Kidney capillary endothelial cell (primary cell): ENCODE data around the gene PLIN1.

ENCODE experiments used
- DNase-seq: peaks from one replicate; pipeline ENCODE4 v3.0.0-alpha.2; 2018; ENCODE audit warnings: low spot score

PLIN1 gene

GRCh38 chr15:89652666-89653065 lies 26.5 kb downstream of the PLIN1 start:
- no peak for DNase-seq

- DNase-seq, result no peak
Observed at GRCh38 chr15:89652131-89652530, 27.0 kb downstream of the PLIN1 start.

GRCh38 chr15:89649716-89650115 lies 29.5 kb downstream of the PLIN1 start:
- DNase-seq, result no peak

DNA sequence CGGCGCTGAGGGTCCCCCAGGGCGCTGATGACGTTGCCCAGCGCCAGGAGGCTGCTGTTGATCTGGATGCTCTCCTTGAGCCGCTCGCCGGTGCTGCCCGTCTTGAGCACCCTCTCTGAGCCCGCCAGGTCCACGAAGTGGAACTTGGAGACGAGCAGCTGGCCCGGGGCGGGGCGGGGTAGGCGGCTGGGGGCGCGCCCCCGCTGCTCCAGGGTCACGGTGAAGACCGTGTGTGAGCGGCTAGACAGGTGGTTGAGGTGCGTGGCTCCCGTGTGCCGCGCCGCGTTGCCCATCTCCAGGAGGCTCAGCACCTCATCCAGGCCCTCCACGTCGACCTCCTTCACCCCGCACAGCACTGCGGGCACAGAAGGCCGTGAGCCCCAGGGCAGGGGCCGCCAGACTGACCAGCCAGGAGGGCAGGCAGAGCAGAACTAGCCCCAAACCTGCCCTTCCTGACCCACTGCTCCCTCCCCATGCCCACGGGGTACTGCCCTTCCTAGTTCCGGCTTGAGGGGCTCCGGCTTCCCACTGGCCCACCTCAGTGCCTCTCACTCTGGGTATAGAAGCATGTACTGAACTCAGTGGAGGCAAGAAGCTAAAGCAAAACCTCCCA lies 30.0 kb downstream of the PLIN1 start:
- no peak for DNase-seq

DNA sequence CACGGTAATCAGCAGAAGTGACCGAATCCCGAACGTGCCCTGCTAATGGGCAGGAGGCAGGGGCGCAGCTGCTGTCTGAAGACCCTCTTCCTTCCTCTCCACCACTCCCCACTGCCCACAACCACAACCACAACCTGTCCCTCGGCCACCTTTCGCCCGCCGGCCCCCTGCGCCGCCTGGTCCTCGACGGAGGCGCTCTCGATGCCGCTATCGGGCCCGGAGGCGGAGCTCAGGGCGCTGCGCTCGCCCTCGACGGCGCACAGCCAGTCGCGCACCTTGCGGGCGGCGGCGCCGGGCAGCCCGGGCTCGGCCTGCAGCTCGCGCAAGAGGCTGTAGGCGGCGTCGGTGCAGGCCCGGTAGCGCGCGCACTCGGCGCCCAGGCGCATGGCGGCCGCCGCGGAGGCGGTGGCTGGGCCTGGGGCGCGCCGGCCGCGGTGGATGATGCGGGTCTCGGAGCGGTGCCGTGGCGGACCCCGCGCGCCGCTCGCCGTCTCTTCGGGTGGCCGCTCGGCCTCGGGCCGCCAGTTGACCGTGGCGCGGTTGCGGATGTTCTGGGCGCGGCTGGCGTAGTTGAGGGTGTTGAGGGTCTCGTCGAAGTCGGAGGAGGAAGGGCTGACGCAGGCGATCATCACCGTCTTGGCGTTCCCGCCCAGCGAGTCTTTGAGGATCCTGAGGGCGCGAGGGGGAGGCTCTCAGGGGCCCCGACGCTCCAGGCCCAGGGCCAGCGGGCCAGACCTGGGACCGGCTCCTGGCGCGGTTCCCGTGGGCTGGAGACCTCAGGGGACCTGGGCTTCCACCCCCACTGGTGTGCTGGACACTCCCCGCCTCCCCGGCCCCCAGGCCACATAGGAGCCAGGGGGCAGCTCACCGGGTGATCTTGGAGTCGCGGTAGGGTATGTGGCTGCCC lies 30.8 kb downstream of the PLIN1 start:
- DNase-seq, result no peak

DNA sequence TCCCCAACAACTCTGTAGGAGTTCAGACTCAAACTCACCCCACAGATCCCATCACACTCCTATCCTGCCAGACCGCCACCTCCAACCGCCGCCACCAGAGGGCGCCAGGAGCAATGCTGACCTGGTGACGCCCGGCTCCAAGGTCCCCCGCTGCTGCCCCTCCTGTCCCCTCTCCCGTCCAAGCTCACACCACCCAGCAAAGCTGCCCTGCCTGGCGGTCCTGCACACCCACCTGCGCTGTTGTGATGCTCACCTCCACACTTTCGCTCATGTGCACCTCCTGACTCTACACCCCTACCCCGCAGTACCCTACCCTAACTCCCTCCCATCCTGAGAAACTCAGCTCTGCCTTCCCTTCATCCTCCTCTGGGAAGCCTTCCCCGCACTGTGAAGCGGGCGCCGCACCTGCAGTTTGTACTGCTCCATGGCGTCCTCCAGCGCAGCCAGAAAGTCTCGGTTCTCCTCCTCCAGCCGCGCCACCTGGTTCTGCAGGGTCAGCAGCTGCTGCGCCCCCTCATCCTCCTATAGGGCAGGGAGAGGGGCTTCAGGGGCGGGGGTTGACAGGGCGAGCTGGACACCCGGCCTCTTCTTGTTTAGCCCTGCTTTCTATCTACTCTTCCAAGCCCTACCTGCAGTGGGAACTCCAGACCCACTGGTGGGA lies 31.8 kb downstream of the PLIN1 start:
- peak; percentile 60 for DNase-seq

DNA sequence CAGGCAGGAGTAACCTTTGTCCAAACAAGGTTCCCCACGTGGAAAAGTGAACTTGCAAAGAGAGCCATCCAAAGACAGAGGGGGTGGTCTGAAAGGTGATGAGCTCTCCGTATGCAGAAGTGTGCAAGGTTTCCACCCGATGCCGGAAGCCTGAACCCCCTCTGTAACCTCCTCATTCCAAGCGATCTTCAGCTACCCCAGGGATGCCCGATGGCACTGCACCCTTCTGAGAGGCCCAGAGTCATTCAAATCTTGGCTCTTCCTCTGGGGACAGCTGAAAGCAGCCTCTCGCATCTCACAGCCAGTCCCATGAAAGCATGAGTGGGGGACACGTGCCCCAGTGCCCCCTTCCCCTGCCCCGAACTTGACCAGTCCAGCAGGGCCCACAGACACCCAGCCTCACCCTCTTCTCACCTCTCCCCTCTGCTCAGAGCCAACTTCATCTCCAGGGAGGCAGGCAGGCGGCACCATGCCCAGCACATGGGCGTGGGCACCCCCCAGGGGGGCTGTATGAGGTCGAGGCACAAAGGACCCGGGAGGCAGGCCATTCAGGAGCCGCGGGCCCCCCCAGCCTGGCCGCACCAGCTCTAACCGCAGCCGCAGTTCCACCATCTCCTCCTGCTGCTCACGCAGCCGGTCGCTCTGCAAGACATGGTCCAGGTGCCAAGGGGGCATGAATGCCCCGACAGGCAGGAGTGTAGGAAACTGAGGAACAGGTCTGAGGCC lies 32.6 kb downstream of the PLIN1 start:
- no peak for DNase-seq

- no peak for DNase-seq
Observed at GRCh38 chr15:89645680-89646079, 33.5 kb downstream of the PLIN1 start.

DNA sequence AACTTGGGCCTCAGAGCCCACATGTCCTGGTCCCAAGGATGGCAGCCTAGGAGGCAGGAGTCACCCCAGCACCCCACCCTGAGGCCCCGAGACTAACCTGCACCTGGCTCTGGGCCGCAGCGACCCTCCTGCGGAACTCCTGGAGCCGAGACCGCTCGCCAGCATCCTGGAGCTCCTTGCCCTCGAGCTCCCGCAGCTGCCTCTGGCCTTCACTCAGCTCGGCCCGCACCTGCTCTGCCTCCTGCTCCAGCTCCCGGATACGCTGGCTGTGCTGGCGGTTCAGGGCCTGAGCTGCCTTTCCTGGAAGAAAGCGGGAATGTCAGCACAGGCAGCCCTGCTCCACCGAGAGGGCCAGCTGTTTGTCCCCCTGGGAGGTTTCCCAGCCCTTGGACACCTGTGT lies 37.1 kb downstream of the PLIN1 start:
- no peak for DNase-seq

- no peak for DNase-seq
Observed at GRCh38 chr15:89641053-89641452, 38.1 kb downstream of the PLIN1 start.

- no peak for DNase-seq
Observed at GRCh38 chr15:89640245-89640644, 38.9 kb downstream of the PLIN1 start.

DNA sequence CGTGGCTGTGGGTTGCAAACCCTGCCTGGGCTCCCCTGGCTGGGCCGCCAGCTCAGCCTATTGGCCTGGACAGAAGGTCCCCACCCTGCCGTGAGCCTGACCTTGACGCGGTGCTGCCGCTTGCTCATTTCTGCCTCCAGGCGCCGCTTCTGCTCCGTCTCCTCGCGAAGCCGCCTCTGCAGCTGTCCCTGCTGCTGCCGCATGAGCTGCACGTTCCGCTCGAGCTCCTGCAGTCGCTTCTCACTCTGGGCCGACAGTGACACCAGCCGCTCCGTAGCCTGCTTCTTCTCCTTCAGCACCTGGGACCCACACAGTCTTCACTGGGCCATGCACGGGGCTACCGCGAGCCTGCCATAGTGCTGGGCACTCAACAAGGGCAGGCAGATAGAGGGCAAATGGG lies 45.6 kb downstream of the PLIN1 start:
- DNase-seq, result no peak

DNA sequence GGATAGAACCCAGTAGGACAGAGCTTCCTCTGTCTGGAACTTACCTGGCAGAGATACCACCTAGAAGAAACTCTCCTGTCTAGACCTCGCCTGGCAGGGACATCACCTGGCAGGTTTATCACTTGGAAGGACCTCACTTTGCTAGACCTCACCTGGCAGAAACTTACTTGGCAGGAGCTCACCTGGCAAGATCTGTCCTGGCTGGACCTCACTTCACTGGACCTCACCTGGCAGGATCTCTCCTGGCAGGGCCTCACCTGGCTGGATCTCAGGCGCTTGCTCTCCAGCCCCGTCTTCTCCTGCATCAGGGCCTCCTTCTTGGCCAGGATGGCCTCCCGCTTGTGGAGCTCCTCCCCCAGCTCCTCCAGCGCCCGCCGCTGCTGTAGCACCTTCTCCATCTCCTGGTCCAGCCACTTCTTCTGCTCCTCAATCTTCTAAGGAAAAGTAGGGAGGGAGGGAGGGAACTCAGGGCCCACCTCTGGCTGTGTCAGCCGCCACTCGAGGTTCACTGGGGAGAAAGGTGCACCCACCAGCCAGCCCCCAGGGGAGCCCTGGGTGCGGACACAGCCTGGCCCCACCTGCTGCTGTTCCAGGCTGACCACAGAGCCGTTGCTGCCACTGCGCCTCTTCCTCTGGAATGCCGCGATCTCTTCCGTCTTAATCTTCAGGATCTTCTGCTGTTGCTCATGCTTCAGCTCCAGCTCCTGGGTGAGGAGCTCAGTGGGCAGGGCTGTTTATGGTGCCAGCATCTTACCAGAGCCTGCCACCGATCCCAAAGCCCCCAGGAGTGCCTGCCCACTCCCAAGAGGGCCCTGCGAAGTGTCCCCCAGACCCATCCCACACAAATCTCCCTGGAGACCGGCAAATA lies 46.4 kb downstream of the PLIN1 start:
- DNase-seq, result no peak

DNA sequence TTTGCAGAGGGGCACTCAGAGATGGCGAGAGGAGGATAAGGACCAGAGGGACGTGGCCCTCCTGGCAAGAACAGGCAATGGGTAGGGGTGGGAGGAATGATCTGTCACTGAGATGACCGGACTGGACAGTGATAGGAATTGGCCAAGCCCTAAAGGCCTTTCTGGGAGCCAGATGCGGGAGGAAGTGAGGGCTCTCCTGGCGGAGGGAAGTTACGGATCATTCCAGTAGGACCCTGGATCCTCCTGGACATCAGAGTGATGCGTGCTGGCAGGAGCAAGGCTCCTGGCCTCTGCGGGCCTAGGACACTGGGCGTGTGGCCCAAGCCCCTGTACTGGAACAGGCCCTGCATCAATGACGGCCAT lies 47.3 kb downstream of the PLIN1 start:
- DNase-seq, result no peak

GRCh38 chr15:89630974-89631901 lies 47.9 kb downstream of the PLIN1 start:
- no peak for DNase-seq

- DNase-seq, result no peak
Observed at GRCh38 chr15:89630260-89630659, 48.9 kb downstream of the PLIN1 start.

GRCh38 chr15:89629829-89630228 lies 49.3 kb downstream of the PLIN1 start:
- DNase-seq, result no peak

GRCh38 chr15:89628806-89629715 lies 50.1 kb downstream of the PLIN1 start:
- no peak for DNase-seq

- no peak for DNase-seq
Observed at GRCh38 chr15:89628301-89628700, 50.9 kb downstream of the PLIN1 start.
